SK-N-SH treated with all-trans-retinoic acid at 6 μM for 48 hours (cell line): ENCODE measurements around the gene MRPL33.

ENCODE experiments used
- ATAC-seq: fragments of 200-7000 bp; cut with Tn5 transposase; 3 replicates; pipeline ENCODE4 v1.9.1; 2020; ENCODE audit warnings: mild to moderate bottlenecking, moderate library complexity
- ARNTL ChIP-seq: fragments of 450-650 bp; formaldehyde crosslinking; IDR thresholded peaks from 2 replicates; pipeline ENCODE4 v1.5.0; 2020; ENCODE audit warnings: low read depth, mild to moderate bottlenecking, moderate library complexity, borderline replicate concordance
- BACH2 ChIP-seq: fragments of 250-450 bp; sonication (Bioruptor Pico); IDR thresholded peaks from 2 replicates; pipeline ENCODE4 v1.9.0; 2021; ENCODE audit warnings: mild to moderate bottlenecking, borderline replicate concordance
- CREB5 ChIP-seq: fragments of 250-450 bp; sonication (Bioruptor Pico); IDR thresholded peaks from 2 replicates; pipeline ENCODE4 v1.5.1; 2020; ENCODE audit warnings: low read depth, mild to moderate bottlenecking, moderate library complexity
- CSDC2 ChIP-seq: fragments of 250-450 bp; sonication (Bioruptor Pico); IDR thresholded peaks from 2 replicates; pipeline ENCODE4 v1.5.0; 2020; ENCODE audit warnings: mild to moderate bottlenecking, moderate library complexity
- CSRNP3 ChIP-seq: fragments of 250-450 bp; sonication (Bioruptor Pico); IDR thresholded peaks from 2 replicates; pipeline ENCODE4 v1.5.1; 2021; ENCODE audit warnings: mild to moderate bottlenecking, moderate library complexity
- ESRRG ChIP-seq: fragments of 250-450 bp; sonication (Bioruptor Pico); IDR thresholded peaks from 2 replicates; pipeline ENCODE4 v1.6.1; 2021; ENCODE audit warnings: mild to moderate bottlenecking
- GLIS3 ChIP-seq: fragments of 250-450 bp; sonication (Bioruptor Pico); IDR thresholded peaks from 2 replicates; pipeline ENCODE4 v1.5.0; 2020; ENCODE audit warnings: mild to moderate bottlenecking, moderate library complexity
- ISL1 ChIP-seq: fragments of 250-450 bp; sonication (Bioruptor Pico); IDR thresholded peaks from 2 replicates; pipeline ENCODE4 v2.1.2; 2022; ENCODE audit warnings: mild to moderate bottlenecking, moderate library complexity
- OSR1 ChIP-seq: fragments of 250-450 bp; sonication (Bioruptor Pico); IDR thresholded peaks from 2 replicates; pipeline ENCODE4 v1.8.0; 2022; ENCODE audit warnings: moderate library complexity, mild to moderate bottlenecking, inconsistent platforms
- POU6F1 ChIP-seq: fragments of 250-450 bp; sonication (Bioruptor Pico); IDR thresholded peaks from 2 replicates; pipeline ENCODE4 v1.8.0; 2021; ENCODE audit warnings: low read depth, mild to moderate bottlenecking, moderate library complexity, borderline replicate concordance
- PPARA ChIP-seq: fragments of 250-450 bp; sonication (Bioruptor Pico); IDR thresholded peaks from 2 replicates; pipeline ENCODE4 v1.5.0; 2020; ENCODE audit warnings: mild to moderate bottlenecking, borderline replicate concordance
- RARB ChIP-seq: fragments of 250-450 bp; sonication (Bioruptor Pico); IDR thresholded peaks from 2 replicates; pipeline ENCODE4 v1.8.0; 2021; ENCODE audit warnings: mild to moderate bottlenecking, moderate library complexity
- SNAI2 ChIP-seq: fragments of 250-450 bp; sonication (Bioruptor Pico); IDR thresholded peaks from 2 replicates; pipeline ENCODE4 v1.5.0; 2020; ENCODE audit warnings: mild to moderate bottlenecking, moderate library complexity
- TCF4 ChIP-seq: fragments of 250-450 bp; sonication (Bioruptor Pico); IDR thresholded peaks from 2 replicates; pipeline ENCODE4 v1.8.0; 2021; ENCODE audit warnings: mild to moderate bottlenecking, moderate library complexity, borderline replicate concordance
- TOX ChIP-seq: fragments of 250-450 bp; sonication (Bioruptor Pico); IDR thresholded peaks from 2 replicates; pipeline ENCODE4 v1.8.0; 2021; ENCODE audit warnings: mild to moderate bottlenecking, moderate library complexity, borderline replicate concordance
- ZC3H10 ChIP-seq: fragments of 250-450 bp; sonication (Bioruptor Pico); IDR thresholded peaks from 2 replicates; pipeline ENCODE4 v1.5.1; 2021; ENCODE audit warnings: mild to moderate bottlenecking, moderate library complexity
- ZFP3 ChIP-seq: fragments of 250-450 bp; sonication (Bioruptor Pico); IDR thresholded peaks from 2 replicates; pipeline ENCODE4 v1.5.0; 2020; ENCODE audit warnings: mild to moderate bottlenecking, moderate library complexity
- ZFP30 ChIP-seq: fragments of 450-650 bp; formaldehyde crosslinking; IDR thresholded peaks from 2 replicates; pipeline ENCODE4 v1.5.0; 2022; ENCODE audit warnings: mild to moderate bottlenecking, moderate library complexity
- ZNF565 ChIP-seq: fragments of 450-650 bp; formaldehyde crosslinking; conservative IDR thresholded peaks from 2 replicates; pipeline ENCODE4 v1.5.0; 2020; ENCODE audit warnings: low read depth, mild to moderate bottlenecking, moderate library complexity
- ZNF70 ChIP-seq: fragments of 450-650 bp; formaldehyde crosslinking; IDR thresholded peaks from 2 replicates; pipeline ENCODE4 v1.5.0; 2020; ENCODE audit warnings: mild to moderate bottlenecking, moderate library complexity
- ZNF8 ChIP-seq: fragments of 450-650 bp; formaldehyde crosslinking; IDR thresholded peaks from 2 replicates; pipeline ENCODE4 v1.5.0; 2020; ENCODE audit warnings: mild to moderate bottlenecking, moderate library complexity
- TF ChIP-seq, protein P1 (sequence below): fragments of 250-450 bp; sonication (Bioruptor Pico); IDR thresholded peaks from 2 replicates; pipeline ENCODE4 v1.5.0; 2020; ENCODE audit warnings: mild to moderate bottlenecking, moderate library complexity
- TF ChIP-seq, protein P2 (sequence below): fragments of 250-450 bp; sonication (Bioruptor Pico); IDR thresholded peaks from 2 replicates; pipeline ENCODE4 v1.8.0; 2020; ENCODE audit warnings: mild to moderate bottlenecking, moderate library complexity, borderline replicate concordance

Gene MRPL33

DNA sequence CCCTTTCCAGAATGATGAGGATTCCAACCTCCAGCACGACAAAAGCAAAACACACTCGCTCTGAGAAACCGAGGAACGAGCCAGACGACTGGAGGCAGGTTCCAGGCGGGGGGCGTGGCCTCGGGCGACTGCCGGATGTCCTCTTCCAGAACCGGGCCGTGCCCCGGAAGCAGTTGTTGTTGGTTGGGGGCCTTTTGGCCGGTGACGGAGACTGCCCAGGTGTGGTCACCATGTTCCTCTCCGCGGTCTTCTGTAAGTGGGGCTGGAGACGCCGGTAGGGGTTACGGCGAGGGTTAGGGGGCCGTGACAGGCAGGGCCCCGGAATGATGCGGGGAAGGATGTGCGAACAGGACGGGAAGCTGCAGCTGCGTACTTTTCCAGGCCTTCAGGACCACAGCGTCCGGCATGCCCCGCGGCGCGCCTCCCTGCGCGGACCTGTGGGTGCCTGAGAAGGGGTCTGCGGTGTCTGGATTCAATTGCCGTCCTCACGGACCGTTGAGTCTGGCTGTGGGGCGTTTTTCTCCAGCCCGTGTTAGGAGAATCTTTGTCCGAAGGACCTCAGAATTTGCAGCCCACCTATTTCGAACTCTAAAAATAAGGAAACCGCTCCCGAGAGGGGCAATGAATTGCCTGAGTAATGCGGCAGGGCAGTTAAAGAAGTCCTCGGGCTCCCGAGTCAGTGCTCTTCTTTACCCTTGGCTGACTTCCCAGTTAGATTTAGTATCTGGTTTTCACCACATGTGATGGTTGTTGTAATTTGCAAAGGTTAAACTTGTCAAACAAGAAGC, at the start of gene MRPL33:
Gene MRPL33, plus strand, starts transcription at position 172 of the 788 bp plus-strand sequence. Its CDS starts 59 bp downstream, at position 231.
- TF ChIP-seq, protein P1, sequence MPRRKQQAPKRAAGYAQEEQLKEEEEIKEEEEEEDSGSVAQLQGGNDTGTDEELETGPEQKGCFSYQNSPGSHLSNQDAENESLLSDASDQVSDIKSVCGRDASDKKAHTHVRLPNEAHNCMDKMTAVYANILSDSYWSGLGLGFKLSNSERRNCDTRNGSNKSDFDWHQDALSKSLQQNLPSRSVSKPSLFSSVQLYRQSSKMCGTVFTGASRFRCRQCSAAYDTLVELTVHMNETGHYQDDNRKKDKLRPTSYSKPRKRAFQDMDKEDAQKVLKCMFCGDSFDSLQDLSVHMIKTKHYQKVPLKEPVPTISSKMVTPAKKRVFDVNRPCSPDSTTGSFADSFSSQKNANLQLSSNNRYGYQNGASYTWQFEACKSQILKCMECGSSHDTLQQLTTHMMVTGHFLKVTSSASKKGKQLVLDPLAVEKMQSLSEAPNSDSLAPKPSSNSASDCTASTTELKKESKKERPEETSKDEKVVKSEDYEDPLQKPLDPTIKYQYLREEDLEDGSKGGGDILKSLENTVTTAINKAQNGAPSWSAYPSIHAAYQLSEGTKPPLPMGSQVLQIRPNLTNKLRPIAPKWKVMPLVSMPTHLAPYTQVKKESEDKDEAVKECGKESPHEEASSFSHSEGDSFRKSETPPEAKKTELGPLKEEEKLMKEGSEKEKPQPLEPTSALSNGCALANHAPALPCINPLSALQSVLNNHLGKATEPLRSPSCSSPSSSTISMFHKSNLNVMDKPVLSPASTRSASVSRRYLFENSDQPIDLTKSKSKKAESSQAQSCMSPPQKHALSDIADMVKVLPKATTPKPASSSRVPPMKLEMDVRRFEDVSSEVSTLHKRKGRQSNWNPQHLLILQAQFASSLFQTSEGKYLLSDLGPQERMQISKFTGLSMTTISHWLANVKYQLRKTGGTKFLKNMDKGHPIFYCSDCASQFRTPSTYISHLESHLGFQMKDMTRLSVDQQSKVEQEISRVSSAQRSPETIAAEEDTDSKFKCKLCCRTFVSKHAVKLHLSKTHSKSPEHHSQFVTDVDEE (CRISPR knock-in tag) = peak; percentile 85; the same call in 1 of the 2 replicates
- TF ChIP-seq TOX = no peak
- TF ChIP-seq OSR1 (CRISPR knock-in tag) = no peak
- no peak for TF ChIP-seq PPARA (CRISPR knock-in tag)
- TF ChIP-seq ZFP30 (CRISPR knock-in tag) = no peak
- TF ChIP-seq CSRNP3 = no peak
- no peak; the same call in 1 of the 2 replicates for TF ChIP-seq ZNF70
- TF ChIP-seq ESRRG (CRISPR knock-in tag) = no peak
- TF ChIP-seq GLIS3 (CRISPR knock-in tag) = 0 out of 2 replicates have a peak, but pooled peaks have one; percentile 61
- TF ChIP-seq, protein P2, sequence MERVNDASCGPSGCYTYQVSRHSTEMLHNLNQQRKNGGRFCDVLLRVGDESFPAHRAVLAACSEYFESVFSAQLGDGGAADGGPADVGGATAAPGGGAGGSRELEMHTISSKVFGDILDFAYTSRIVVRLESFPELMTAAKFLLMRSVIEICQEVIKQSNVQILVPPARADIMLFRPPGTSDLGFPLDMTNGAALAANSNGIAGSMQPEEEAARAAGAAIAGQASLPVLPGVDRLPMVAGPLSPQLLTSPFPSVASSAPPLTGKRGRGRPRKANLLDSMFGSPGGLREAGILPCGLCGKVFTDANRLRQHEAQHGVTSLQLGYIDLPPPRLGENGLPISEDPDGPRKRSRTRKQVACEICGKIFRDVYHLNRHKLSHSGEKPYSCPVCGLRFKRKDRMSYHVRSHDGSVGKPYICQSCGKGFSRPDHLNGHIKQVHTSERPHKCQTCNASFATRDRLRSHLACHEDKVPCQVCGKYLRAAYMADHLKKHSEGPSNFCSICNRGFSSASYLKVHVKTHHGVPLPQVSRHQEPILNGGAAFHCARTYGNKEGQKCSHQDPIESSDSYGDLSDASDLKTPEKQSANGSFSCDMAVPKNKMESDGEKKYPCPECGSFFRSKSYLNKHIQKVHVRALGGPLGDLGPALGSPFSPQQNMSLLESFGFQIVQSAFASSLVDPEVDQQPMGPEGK (CRISPR knock-in tag) = no peak
- no peak for TF ChIP-seq ZNF8 (CRISPR knock-in tag)
- no peak for TF ChIP-seq BACH2
- TF ChIP-seq POU6F1 (CRISPR knock-in tag) = no peak
- TF ChIP-seq CSDC2 (CRISPR knock-in tag) = peak; percentile 89
- TF ChIP-seq ZFP3 (CRISPR knock-in tag) = peak; percentile 56
- TF ChIP-seq ZC3H10 (CRISPR knock-in tag) = no peak
- TF ChIP-seq RARB (CRISPR knock-in tag) = no peak
- peak; percentile 41; the same call in 1 of the 2 replicates for TF ChIP-seq TCF4
- no peak for TF ChIP-seq CREB5 (CRISPR knock-in tag)
- no peak for TF ChIP-seq SNAI2 (CRISPR knock-in tag)
- TF ChIP-seq ZNF565 (CRISPR knock-in tag) = no peak
- no peak for TF ChIP-seq ARNTL (CRISPR knock-in tag)
- peak; percentile 15; the same call in 1 of the 2 replicates for TF ChIP-seq ISL1 (CRISPR knock-in tag)
- TF ChIP-seq, all 23 proteins: peak for 6
- peak; percentile 97 for ATAC-seq

GRCh38 chr2:27721884-27722485, 49.5 kb upstream of the MRPL33 start:
- no peak for ATAC-seq
- TF ChIP-seq, protein P1 (CRISPR knock-in tag) = no peak
- no peak for TF ChIP-seq OSR1 (CRISPR knock-in tag)
- TF ChIP-seq TCF4 = no peak
- TF ChIP-seq ARNTL (CRISPR knock-in tag) = no peak
- TF ChIP-seq CSDC2 (CRISPR knock-in tag) = no peak
- TF ChIP-seq POU6F1 (CRISPR knock-in tag) = no peak
- no peak for TF ChIP-seq ESRRG (CRISPR knock-in tag)
- no peak for TF ChIP-seq CSRNP3
- TF ChIP-seq ZC3H10 (CRISPR knock-in tag) = no peak
